GM12874 (cell line): Measurements from ENCODE around the gene MRPS33.
A peak's percentile ranks its signal among the peaks of the same experiment; 100 is the strongest.

Experiments used
- CTCF ChIP-seq: IDR thresholded peaks from 2 replicates; pipeline ENCODE4 v1.5.1; 2011; ENCODE audit warnings: low read depth, mild to moderate bottlenecking, control low read depth, low read length, moderate library complexity; ENCODE audit not compliant: insufficient read depth

Gene MRPS33

GRCh38 chr7:141016349-141016748 lies 1.6 kb upstream of the MRPS33 start:
- TF ChIP-seq CTCF = no peak

- TF ChIP-seq CTCF = no peak
Measured at GRCh38 chr7:141014125-141014523, 628 bp downstream of the MRPS33 start.

- no peak for TF ChIP-seq CTCF
Measured at GRCh38 chr7:141013345-141013715, 1.4 kb downstream of the MRPS33 start.

GRCh38 chr7:141012696-141013344 lies 1.9 kb downstream of the MRPS33 start:
- TF ChIP-seq CTCF = no peak

- TF ChIP-seq CTCF = peak; percentile 68; the same call in 1 of the 2 replicates
Measured at GRCh38 chr7:141012044-141012685, 2.6 kb downstream of the MRPS33 start.

GRCh38 chr7:141011443-141011842 lies 3.3 kb downstream of the MRPS33 start:
- no peak for TF ChIP-seq CTCF

GRCh38 chr7:141003172-141004065 lies 11.3 kb downstream of the MRPS33 start:
- no peak for TF ChIP-seq CTCF
